ENCODE measurements around the gene SYTL2.
A peak's percentile ranks its signal among the peaks of the same experiment; 100 is the strongest.
"Not testable (repeated sequence)": the region's sequence is repeated elsewhere in the genome, so short reads cannot be mapped to it uniquely, and the experiment has no call there.

SYTL2 gene

DNA sequence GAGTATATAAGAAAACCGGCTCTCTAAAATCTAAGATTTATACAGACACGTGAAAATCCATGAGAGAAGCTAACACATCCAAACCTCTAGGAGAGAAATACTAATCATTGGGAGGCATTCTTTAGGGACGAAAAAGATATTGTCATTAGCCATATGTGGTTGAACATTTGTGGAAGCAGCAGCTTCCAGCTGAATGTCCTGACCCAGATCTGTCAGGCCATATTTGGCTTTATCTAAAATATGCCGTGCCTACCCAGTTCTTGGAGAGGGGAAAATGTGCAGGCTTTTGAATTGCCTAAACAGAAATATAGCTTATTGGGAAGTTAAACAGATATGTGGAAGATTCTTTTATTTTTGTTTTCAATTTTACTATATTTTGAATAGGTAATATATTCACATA is 131.4 kb downstream of the SYTL2 start:
- DNase-seq: no peak

DNA sequence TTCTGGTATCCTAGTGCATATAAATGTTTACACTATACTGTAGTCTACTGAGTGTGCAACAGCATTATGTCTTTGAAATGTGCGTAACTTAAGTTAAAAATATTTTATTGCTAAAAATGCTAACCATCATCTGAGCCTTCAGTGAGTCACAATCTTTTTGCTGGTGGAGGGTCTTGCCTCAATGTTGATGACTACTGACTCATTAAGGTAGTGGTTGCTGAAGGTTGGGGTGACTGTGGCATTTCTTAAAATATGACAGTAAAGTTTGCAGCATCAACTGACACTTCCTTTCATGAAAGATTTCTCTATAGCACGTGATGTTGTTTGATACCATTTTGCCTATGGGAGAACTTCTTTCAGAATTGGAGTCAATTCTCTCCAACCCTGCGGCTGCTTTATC is 137.5 kb downstream of the SYTL2 start:
- no peak for DNase-seq

DNA sequence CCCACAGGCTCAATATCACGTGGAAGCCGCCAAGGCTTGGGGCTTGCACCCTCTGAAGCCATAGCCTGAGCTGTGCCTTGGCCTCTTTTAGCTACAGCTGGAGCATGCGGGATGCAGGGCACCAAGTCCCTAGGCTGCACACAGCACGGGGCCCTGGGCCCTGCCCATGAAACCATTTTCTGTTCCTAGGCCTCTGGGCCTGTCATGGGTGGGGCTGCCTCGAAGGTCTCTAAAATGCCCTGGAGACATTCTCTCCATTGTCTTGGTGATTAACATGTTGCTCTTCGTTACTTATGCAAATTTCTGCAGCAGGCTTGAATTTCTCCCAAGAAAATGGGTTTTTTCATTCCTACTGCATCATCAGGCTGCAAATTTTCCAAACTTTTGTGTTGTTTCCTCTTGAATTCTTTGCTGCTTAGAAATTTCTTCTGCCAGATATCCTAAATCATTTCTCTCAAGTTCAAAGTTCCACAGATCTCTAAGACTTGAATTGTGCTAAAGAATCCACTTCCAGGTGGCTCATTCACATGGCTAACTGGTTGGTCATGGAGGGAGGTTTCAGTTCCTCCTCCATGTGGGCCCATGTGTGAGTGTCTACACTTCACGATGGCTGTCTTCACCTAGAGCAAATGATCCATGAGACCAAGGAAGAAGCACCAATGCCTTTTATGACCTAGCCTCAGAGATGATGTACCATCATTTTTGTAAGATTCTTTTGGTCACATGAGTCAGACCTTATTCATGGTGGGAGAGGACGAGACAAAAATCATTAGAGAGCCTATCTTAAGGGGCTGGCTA is 138.6 kb downstream of the SYTL2 start:
- DNase-seq: no peak

DNA sequence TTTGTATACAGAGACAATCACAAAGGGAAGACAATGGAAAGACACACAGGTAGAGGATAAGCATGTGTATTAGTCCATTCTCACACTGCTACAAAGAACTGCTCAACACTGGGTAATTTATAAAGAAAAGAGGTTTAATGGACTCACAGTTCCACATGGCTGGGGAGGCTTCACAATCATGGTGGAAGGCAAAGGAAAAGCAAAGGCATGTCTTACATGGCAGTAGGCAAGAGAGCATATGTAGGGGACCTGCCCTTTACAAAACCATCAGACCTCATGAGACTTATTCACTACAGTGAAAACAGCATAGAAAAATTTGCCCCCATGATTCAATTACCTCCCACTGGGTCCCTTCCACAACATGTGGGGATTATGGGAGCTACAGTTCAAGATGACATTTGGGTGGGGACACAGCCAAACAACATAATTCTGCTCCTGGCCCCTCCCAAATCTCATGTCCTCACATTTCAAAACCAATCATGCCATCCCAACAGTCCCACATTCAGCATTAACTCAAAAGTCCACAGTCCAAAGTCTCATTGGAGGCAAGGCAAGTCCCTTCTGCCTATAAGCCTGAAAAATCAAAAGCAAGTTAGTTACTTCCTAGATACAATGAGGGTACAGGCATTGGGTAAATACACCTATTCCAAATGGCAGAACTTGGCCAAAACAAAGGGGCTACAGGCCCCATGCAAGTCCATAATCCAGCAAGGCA is 139.8 kb downstream of the SYTL2 start:
- not testable (repeated sequence) for DNase-seq

DNA sequence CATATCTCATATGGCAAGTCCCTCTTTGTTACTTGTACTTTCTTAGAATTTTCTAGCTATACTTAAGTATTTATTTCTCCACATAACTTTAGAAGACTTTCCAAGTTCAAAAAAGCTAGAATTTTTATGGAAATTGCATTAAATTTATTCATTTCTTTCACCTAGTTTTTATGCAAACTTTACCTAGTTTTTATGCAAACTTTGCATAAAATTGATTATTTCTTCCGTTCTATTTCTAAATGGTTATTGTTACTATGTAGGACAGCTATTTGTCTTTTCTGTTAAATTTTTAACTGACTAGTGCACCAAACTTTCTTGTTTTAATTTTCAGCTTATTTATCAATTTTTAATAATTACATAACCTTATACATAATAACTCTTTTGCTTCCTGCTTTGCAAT is 142.8 kb downstream of the SYTL2 start:
- DNase-seq: no peak

DNA sequence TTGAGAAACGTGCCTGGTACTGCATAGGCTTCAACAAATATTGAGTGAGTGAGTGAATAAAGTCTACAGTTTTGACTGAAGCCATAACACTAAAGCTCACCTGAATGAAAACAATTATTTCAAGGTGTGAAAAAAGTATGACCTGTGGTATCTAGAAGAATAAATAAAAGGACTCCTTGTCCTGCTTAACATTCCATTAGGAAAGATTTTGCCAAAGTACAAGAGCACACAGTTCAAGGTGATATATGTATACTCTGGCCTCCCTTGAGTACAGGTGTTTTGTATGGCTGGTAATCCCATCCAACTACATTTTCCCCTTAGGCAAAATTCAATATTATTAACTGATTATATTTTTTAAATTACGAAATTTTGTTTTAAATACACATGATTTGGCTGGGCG is 144.3 kb downstream of the SYTL2 start:
- DNase-seq: no peak

DNA sequence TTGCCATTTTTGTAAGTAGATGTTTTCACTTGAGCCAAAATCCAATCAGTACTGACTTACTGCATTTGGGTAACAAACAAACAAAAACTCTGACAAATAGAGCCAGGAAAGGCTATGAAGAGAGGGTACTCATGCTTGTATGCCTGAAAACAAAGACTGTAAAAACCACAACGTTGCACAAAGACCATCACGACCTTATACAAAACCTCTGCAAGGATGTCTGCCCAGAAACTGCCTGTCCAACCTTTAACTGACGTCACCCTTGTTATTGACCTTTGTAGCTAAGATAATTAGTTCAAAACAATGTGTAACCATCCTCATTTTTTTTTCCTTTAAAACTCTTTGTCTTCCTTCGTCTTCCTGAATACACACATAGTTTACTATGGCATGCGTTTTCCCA is 145.2 kb downstream of the SYTL2 start:
- no peak for DNase-seq

DNA sequence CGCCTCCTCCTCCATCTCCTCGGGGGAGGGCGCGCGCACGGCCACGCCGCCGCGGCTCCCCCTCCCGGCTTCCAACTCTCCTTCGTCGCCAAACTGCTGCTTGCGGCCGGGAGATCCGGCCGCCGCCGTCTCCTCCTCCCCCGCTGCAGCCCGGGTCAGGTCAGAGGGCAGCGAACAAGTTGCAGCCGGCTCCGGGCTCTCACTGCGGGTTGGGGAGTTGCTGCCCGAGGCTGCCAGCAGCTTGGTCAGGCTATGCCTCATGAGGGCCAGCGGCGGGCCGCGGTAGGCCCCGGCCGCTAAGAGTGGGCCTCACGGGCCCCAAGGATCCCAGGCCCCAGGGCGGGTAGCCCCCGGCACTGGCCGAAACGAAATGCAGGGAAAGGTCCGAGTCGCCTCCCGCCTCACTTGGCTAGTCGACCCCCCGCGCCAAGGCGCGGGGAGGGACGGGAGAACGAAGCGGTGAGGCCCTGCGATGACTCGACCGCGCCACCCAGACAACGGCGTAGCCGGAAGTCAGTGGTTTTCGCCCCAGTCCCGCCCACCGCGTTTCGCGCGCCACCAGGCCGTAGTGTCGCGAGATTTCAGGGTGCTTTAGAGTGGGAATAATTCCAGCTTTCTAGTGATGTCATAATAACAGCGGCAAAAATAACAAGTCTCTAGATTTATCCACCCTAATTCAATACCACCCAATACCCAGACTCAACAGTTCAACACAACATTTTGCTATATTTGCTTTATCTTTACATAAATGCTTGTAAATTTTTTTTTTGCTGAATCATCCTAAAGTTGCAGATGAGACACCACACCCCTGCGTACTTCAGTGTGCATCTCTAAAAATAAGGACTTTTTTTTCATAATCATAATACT is 146.1 kb downstream of the SYTL2 start, which contains the start of gene CREBZF:
Gene CREBZF (minus strand): TSS at position 515 of the 867 bp plus-strand sequence. CDS start 254 bp downstream, at position 261.
- DNase-seq: peak; percentile 98

DNA sequence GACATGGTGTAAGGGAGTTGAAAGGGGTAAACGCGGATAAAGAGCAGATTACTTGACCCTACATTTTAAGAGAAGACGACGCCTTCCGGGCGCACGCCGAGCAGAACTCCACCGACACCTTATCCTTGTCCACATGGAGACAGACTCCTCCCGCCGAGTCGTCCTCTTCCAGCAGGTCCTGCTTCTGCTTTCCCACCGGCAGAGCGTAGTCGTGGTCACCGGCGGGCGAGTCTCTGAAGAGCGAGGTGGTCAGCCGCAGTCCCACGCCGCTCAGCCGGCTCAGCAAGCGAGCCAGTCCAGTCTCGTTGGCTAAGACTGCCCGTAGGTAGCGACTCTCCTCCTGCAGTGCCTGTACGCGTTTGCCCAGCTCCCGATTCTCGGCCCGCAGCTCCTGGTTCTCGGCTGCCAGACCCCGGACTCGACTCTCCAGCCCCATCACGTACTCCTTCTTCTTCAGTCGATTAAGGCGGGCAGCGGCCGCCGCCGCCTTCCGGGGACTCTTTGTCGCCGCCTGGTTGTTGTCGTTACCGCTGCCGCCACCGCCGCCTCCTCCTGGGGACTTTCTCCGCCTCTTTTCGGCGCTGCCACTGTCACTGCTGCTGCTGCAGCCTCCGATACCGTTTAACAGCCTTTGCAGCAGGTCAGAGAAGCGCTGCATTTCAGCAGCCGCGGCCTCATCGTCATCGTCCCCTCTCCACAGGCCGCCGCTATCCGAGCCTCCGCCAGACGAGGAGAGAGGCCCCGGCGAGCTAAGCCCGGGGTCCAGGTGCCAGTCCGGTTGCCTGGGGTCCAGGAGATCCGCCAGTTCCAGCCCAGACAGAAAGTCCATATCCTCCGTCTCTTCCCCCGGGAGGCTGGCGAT is 147.0 kb downstream of the SYTL2 start:
- peak; percentile 85 for DNase-seq

DNA sequence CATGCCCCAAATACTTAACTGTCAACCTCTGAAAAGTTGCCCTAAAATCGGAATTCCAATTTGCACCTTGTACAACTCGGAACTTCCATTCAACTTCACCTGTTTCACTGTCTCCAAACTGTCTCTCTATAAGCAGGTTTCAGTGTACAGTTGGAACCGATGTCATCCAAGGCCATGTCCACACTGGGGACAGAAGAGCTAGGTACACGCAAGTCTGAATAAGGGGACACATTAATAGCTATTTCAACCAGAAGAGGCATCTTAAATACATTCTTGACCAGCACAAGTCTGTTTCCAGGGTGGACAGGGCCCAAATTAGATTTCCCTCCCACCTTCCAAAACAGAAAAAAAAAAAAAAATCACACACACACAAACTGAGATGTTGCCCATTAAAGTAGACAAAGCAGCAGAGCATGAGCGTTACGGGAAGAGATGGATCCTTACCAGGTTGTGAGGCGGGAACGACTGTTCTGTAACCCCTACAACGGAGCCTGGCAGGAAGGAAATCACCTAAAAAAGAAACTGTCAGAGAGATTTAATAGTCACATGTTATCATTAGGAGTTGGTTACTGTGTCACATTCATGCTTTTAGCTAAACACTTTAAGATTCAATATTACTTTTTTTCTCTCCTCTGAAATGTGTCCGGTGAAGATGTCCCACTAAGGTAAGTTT is 147.7 kb downstream of the SYTL2 start:
- peak; percentile 19 for DNase-seq

DNA sequence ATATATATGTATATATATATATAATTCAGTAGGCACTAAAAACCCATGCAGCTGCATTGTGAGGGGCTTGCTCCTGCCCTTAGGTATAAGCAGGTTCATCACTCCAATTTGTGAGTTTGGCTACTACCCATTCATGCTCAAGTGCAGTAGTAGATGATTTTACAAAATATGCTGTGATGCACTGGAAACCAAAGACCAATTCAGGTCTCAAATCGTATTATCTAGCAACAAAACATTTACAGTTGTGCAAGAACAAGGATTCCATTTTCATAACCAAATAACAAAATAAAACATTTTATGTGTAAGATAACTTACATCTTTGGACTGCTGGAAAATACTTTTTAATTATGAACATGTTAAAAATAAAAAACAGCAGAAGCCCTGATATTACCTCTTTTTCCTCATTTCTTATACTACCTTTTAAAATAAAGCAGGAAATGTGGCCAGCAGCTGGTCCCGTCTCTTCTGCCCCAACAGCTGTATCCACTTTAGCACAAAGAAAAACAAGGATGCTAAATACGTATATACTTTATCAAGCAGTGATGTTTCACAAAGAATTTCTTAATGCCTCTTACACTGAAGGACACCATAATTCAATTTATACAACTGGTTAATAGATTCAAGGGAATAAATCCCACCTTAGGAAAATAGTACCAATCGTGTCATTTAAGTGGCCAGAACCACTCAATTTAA is 148.8 kb downstream of the SYTL2 start:
- DNase-seq: no peak

DNA sequence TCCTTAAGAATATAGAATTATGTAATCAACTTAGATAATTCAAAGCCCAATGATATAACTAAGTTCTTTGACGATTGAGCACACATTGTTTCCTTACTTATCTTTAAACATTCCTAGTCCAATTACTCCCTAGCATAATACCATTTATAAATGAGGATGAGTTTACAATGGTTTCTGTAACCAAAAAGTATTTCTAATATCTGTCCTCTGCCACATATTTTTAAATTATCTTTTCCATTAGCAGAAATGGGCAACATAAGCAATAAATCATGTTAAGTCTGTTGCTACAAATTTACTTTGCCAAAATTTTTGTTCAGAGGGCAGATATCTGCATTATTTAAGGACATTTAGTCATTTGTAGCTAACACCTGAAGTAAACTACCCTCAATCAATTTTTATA is 152.8 kb downstream of the SYTL2 start:
- no peak for DNase-seq

DNA sequence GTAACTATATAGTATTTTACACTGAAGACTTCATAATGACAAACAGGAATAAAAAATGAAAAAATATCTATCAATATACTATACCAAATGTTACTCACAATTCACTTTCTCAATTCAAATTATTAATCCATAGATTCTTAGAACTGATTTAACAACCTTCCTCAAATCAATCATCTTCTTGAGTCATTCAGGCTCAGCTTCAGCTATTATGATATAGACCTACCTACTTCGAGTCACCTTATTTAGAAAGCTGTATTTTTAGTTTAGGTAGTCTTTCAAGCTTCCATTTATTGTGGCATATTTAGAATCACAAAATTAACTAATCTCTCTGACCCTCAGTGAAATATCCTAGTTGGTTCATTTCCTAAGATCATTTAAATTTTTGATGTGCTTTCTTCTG is 154.2 kb downstream of the SYTL2 start:
- no peak for DNase-seq

DNA sequence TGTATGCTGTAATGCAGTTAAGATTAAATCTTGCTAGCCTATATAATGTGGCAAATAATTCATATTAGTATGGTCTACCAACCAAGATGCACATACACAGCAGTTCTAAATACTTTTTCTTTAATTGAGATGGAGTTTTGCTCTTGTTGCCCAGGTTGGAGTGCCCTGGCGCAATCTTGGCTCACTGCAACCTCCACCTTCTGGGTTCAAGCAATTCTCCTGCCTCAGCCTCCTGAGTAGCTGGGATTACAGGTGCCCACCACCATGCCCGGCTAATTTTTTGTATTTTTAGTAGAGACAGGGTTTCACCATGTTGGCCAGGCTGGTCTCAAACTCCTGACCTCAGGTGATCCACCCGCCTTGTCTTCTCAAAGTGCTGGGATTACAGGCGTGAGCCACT is 156.6 kb downstream of the SYTL2 start:
- DNase-seq: not testable (repeated sequence)

DNA sequence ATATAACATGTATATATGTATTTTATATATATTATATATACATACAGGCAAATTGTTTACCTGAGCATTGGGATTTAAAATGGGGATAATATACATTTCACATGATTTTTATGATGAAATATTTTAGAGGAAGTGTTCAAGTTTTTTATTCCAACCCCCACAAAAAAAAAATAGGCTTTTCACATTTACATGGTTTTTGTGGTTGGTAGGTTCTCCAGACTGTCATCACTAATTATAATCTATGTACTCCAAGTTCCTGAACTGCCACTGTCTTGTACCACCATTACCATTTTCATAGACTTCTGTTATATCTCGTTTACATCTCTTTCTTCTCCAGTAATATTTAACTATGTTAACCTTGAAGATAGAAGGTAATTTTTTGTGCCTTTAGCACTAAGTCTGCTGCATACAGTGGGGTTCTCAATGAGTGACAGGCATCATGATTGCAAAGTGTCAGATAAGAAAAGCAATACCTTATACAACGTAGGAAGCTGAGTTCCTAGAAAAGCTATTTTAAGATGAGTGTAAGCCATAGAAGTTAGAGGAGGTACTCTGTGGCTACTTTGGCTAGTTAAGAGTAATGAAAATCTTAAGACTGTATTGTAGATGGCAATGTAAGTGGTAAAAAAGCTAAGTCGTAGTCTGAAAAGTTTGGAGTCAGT is 158.0 kb downstream of the SYTL2 start:
- no peak for DNase-seq

DNA sequence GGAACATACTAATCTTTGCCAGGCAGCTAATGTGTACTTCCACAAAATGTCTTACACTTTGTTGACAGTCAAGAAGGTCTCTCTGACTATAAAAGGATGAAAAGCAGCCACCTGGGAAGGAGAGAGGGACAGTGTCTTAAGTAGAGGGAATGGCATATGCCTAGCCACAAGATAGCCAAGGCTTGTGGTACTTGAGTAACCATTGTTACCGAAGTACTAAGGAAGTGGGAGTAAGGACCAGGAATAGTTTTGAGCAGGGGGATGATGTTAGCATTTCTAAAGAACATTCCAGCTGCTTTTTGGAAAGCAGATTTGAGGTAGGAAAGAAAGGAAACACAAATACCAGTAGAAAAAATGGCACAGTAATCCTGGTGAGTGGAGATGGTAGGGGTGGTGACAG is 159.8 kb downstream of the SYTL2 start:
- no peak for DNase-seq

DNA sequence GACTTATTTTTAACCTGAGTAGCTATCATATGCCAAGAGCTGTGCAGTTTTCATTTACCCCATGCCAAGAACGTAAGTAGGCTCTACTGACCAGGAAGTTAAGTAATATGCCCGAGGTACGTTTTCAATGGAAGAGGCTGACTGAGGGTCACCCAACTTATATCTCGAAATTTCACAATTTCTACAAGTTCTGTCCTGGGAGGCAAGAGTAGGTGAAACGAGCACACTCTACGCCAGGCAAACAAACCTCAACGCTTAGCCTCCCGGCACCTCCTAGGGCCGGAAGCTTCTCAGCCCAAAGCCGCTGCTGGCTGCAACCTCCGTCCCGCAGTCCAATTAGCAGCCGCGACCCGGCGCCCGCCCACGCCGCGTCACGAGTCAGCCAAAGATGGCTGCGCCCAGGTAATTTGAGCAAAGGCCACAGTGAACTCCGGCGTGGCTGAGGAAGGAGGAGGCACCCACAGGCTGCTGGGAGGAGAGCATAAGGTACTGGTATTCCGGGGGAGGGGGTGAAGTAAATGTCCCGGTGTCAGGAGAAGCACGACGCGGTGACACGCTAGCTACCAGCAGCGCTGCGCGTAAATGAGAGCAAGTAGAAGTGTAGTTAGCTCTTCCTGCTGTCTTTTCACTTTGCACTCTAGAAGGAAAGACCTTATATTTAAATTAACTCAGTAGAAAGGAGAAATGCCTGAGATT is 163.2 kb downstream of the SYTL2 start, which contains the start of gene TMEM126A:
Gene TMEM126A (plus strand): TSS at position 364 of the 696 bp plus-strand sequence. CDS start 2,289 bp downstream, outside the sequence.
- DNase-seq: peak; percentile 89

DNA sequence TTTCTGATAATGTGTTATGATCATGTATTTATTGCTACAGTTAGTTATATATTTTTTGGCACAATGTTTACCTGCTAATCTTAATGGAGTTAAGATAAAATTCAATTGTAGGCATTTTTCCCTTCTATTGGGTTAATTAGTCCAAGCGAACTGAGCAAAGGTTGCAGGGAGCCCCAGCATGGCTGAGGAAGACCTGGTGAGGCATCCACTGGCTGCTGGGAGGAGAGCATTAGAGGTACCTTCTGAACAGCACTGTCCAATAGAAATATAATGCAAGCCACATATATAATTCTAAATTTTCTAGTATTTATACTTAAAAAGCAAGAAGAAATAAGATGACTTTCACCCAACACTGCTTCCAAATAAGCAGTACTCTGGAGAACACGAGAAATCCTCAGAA is 163.9 kb downstream of the SYTL2 start:
- no peak for DNase-seq
